IMR-90 (cell line): ENCODE measurements around the gene DNAAF2. TPM values are rescaled to one million over a fixed set of nuclear protein-coding genes. Genes with fewer than 3 reads are reported as not detected.
"Not testable (repeated sequence)": the region's sequence is repeated elsewhere in the genome, so short reads cannot be mapped to it uniquely, and the experiment has no call there.

ENCODE experiments used
- ATAC-seq: fragments of 200-7000 bp; cut with Tn5 transposase; 2 replicates; pipeline ENCODE4 v1.9.1; 2020; ENCODE audit warnings: low read depth, mild to moderate bottlenecking, moderate library complexity
- BruUV-seq: library from RNA; stranded (reverse); fragments of 400-500 nt; replicated peaks from 2 replicates; lab custom pipeline; 2021; lab: Mats Ljungman, UMichigan
- CTCF ChIA-PET: fragments of 300-600 bp; formaldehyde crosslinking; extraction: SDS; loops from one replicate; lab custom pipeline; 2021; ENCODE audit warnings: antibody characterized with exemption; lab: Yijun Ruan, JAX
- POLR2A ChIA-PET: fragments of 300-600 bp; sonication (Branson Sonifier 250); formaldehyde crosslinking; loops from one replicate; lab custom pipeline; 2022; ENCODE audit warnings: antibody characterized with exemption; ENCODE audit not compliant: unreplicated experiment; lab: Charles Lee
- DNase-seq: peaks from one replicate; pipeline ENCODE4 v3.0.0; 2013
- H2AFZ ChIP-seq: replicated peaks from 2 replicates; pipeline ENCODE3; 2013; ENCODE audit warnings: low read length, mild to moderate bottlenecking; ENCODE audit not compliant: poor library complexity
- H2AK5ac ChIP-seq: 2 replicates; pipeline ENCODE4 v1.6.1; 2013; ENCODE audit warnings: low read depth, low read length, inconsistent platforms
- H2AK9ac ChIP-seq: replicated peaks from 2 replicates; pipeline ENCODE3; 2013; ENCODE audit warnings: mild to moderate bottlenecking, low read depth, low read length, moderate library complexity; ENCODE audit not compliant: poor library complexity
- H2BK120ac ChIP-seq: 2 replicates; pipeline ENCODE4 v1.6.1; 2013; ENCODE audit warnings: low read depth, low read length, inconsistent platforms
- H2BK15ac ChIP-seq: 3 replicates; pipeline ENCODE4 v1.6.1; 2013; ENCODE audit warnings: low read depth, low read length, inconsistent platforms
- H2BK20ac ChIP-seq: 2 replicates; pipeline ENCODE4 v1.6.1; 2013; ENCODE audit warnings: low read depth, mild to moderate bottlenecking, inconsistent platforms, low read length, moderate library complexity
- H2BK5ac ChIP-seq: 2 replicates; pipeline ENCODE4 v1.6.1; 2013; ENCODE audit warnings: mild to moderate bottlenecking, low read depth, low read length, inconsistent platforms; ENCODE audit not compliant: poor library complexity, severe bottlenecking
- H3K14ac ChIP-seq: replicated peaks from 2 replicates; pipeline ENCODE4 v1.6.1; 2013; ENCODE audit warnings: low read depth, low read length, inconsistent platforms
- H3K18ac ChIP-seq: 2 replicates; pipeline ENCODE4 v1.6.1; 2013; ENCODE audit warnings: low read depth, low read length, control low read depth
- H3K23ac ChIP-seq: 2 replicates; pipeline ENCODE4 v1.6.1; 2013; ENCODE audit warnings: low read depth, low read length, inconsistent platforms
- H3K27ac ChIP-seq: 2 replicates; pipeline ENCODE4 v1.5.1; 2013; ENCODE audit warnings: mild to moderate bottlenecking, control low read depth, low read length; ENCODE audit not compliant: insufficient read depth
- H3K27me3 ChIP-seq: 2 replicates; pipeline ENCODE4 v1.6.1; 2013; ENCODE audit warnings: low read length; ENCODE audit not compliant: control insufficient read depth, insufficient read depth
- H3K36me3 ChIP-seq: 2 replicates; pipeline ENCODE4 v1.6.1; 2013; ENCODE audit warnings: low read length, mixed read lengths; ENCODE audit not compliant: control insufficient read depth, insufficient read depth
- H3K4ac ChIP-seq: 2 replicates; pipeline ENCODE4 v1.6.1; 2013; ENCODE audit warnings: low read depth, low read length, inconsistent platforms
- H3K4me1 ChIP-seq: 2 replicates; pipeline ENCODE4 v1.6.1; 2013; ENCODE audit warnings: low read length, mixed read lengths; ENCODE audit not compliant: control insufficient read depth, insufficient read depth
- H3K4me2 ChIP-seq: 2 replicates; pipeline ENCODE4 v1.6.1; 2013; ENCODE audit warnings: low read depth, mild to moderate bottlenecking, control low read depth, low read length, moderate library complexity
- H3K4me3 ChIP-seq: 2 replicates; pipeline ENCODE4 v1.5.1; 2013; ENCODE audit warnings: low read depth, mild to moderate bottlenecking, control low read depth, low read length, moderate library complexity; ENCODE audit not compliant: insufficient read depth
- H3K56ac ChIP-seq: 2 replicates; pipeline ENCODE4 v1.6.1; 2013; ENCODE audit warnings: low read length, inconsistent platforms; ENCODE audit not compliant: insufficient read depth; ENCODE audit errors: extremely low read depth
- H3K79me1 ChIP-seq, 2 experiments: 2 replicates each; pipeline ENCODE4 v1.6.1; 2013; ENCODE audit warnings: low read length in 2 of 2, inconsistent platforms in 1 of 2, low read depth in 1 of 2
- H3K9ac ChIP-seq: 2 replicates; pipeline ENCODE4 v1.6.1; 2013; ENCODE audit warnings: low read depth, low read length, control low read depth
- H3K9me1 ChIP-seq: 2 replicates; pipeline ENCODE4 v1.6.1; 2013; ENCODE audit warnings: low read length, inconsistent platforms; ENCODE audit not compliant: insufficient read depth
- H3K9me3 ChIP-seq: 2 replicates; pipeline ENCODE4 v1.6.1; 2013; ENCODE audit warnings: low read length; ENCODE audit not compliant: control insufficient read depth, insufficient read depth
- H4K20me1 ChIP-seq: 2 replicates; pipeline ENCODE4 v1.6.1; 2013; ENCODE audit warnings: low read length, inconsistent platforms; ENCODE audit not compliant: insufficient read depth
- H4K5ac ChIP-seq: 2 replicates; pipeline ENCODE4 v1.6.1; 2013; ENCODE audit warnings: mild to moderate bottlenecking, low read depth, low read length, control low read depth
- H4K8ac ChIP-seq, 2 experiments: 2 replicates each; pipeline ENCODE4 v1.6.1; 2013; ENCODE audit warnings: low read depth in 2 of 2, low read length in 2 of 2, control low read depth in 1 of 2, inconsistent platforms in 1 of 2
- H4K91ac ChIP-seq: 2 replicates; pipeline ENCODE4 v1.6.1; 2013; ENCODE audit warnings: low read depth, low read length, inconsistent platforms; ENCODE audit not compliant: insufficient read depth
- WGBS, 2 experiments: methylation state at CpG; one replicate each; pipeline versions ENCODE4 v1.1.5 to v1.1.7; 2013; ENCODE audit warnings: missing lambda C conversion rate in 2 of 2; ENCODE audit not compliant: insufficient read length in 1 of 2; ENCODE audit errors: extremely low coverage in 2 of 2; 5-methylcytosine and 5-hydroxymethylcytosine counted together
- dilution Hi-C: fragments of 300-500 bp; cut with HindIII; formaldehyde crosslinking; loops from one replicate; pipeline ENCODE4 v1.14.3; 2018; ENCODE audit warnings: low sequenced_read_pairs; ENCODE audit not compliant: unreplicated experiment
- in situ Hi-C: fragments of 300-500 bp; cut with MboI; formaldehyde crosslinking; loops from 3 replicates; pipeline ENCODE4 v1.14.3; 2019; ENCODE audit warnings: low sequenced_read_pairs, inconsistent platforms, mixed read lengths
- intact Hi-C: fragments of 100-400 bp; cut with micrococcal nuclease; formaldehyde crosslinking; loops from 2 replicates; pipeline ENCODE4 v1.10.0; 2022
- polyA plus RNA-seq, 3 experiments: library from polyadenylated mRNA; depleted of rRNA; stranded (reverse); fragments of >200 nt; gene quantifications; 2 replicates each; pipeline ENCODE4 v1.2.3, GENCODE V29; 2012; ENCODE audit warnings: low replicate concordance in 1 of 3
- total RNA-seq: library from RNA; depleted of rRNA; stranded (reverse); fragments of >200 nt; gene quantifications from 2 replicates; pipeline ENCODE4 v1.2.3, GENCODE V29; 2012

The DNAAF2 gene
- total and polyA plus RNA-seq, 2 of the 4 experiments (the other 2 are of a cell fraction), result 4.1 to 4.7 TPM

- Histone ChIP-seq H3K79me1 (peaks cover 8 to 54% of the 10 kb centered on the region in 2 experiments; a peak in 3 of 4 replicates), H3K9ac (peak overlapping the region; percentile 92; the same call in 1 of the 2 replicates), H3K36me3 (peaks cover 11% of the 10 kb centered on the region), H3K4me3 (peak overlapping the region; percentile 75), H4K20me1 (peaks cover 44% of the 10 kb centered on the region), H3K4me2 (peak overlapping the region; percentile 82), H3K4me1 (peaks cover 13% of the 10 kb centered on the region), H3K56ac (0 out of 2 replicates have a peak overlapping the region, but pooled peaks have one; percentile 94)
- in situ Hi-C loops, H3K9me3 ChIP-seq, H2BK120ac ChIP-seq, H3K18ac ChIP-seq, H3K27ac ChIP-seq, DNase-seq, CTCF ChIA-PET, H2AK5ac ChIP-seq, H4K91ac ChIP-seq, BruUV-seq, H2BK20ac ChIP-seq, ATAC-seq, H2AFZ ChIP-seq, H2BK5ac ChIP-seq, H4K5ac ChIP-seq, dilution Hi-C loops, H2BK15ac ChIP-seq, H4K8ac ChIP-seq, POLR2A ChIA-PET, H3K23ac ChIP-seq, H3K14ac ChIP-seq, H2AK9ac ChIP-seq, H3K27me3 ChIP-seq, H3K9me1 ChIP-seq, intact Hi-C loops, H3K4ac ChIP-seq: not testable (repeated sequence)
- 88% methylated on average over 3 of the region's 19 CpGs; no CpG with 5 or more reads in 1 of the 2 experiments for WGBS, 2 experiments
Observed at GRCh38 chr14:49619273-49619672, 15.8 kb downstream of the DNAAF2 start.
